Ureter (tissue), 1 donor: ENCODE results near the gene BUB1B. TPM values are rescaled to one million over a fixed set of nuclear protein-coding genes. Genes with fewer than 3 reads are reported as not detected.

Source experiments
- total RNA-seq: library from RNA; stranded (reverse); gene quantifications from one replicate; pipeline ENCODE4 v1.2.4, GENCODE V29; 2023
- donor health status: DM: yes; HTN: yes; CAD: no.

Gene BUB1B
- total RNA-seq, 1 donor from 2014 or later: 1.9 TPM

Other genes starting within 250 kb of the BUB1B start
- 1.7 TPM for gene GPR176, start 240.8 kb upstream of the BUB1B start, total RNA-seq
- gene EIF2AK4, start 227.0 kb upstream of the BUB1B start, total RNA-seq: 34.2 TPM
- 157 TPM for gene SRP14, start 121.9 kb upstream of the BUB1B start, total RNA-seq
- 8.3 TPM for gene BMF, start 52.2 kb upstream of the BUB1B start, total RNA-seq
- 29.5 TPM for gene PAK6, start 78.0 kb downstream of the BUB1B start, total RNA-seq
- not detected for gene ANKRD63, start 122.0 kb downstream of the BUB1B start, total RNA-seq
- 26.9 TPM for gene PLCB2, start 146.9 kb downstream of the BUB1B start, total RNA-seq
- gene INAFM2, start 162.6 kb downstream of the BUB1B start, total RNA-seq: 26.2 TPM
- 56.5 TPM for gene CCDC9B, start 179.9 kb downstream of the BUB1B start, total RNA-seq
- gene PHGR1, start 190.0 kb downstream of the BUB1B start, total RNA-seq: not detected
- 0.60 TPM for gene DISP2, start 197.2 kb downstream of the BUB1B start, total RNA-seq
- 8.7 TPM for gene KNSTRN, start 221.7 kb downstream of the BUB1B start, total RNA-seq
- 109 TPM for gene IVD, start 244.7 kb downstream of the BUB1B start, total RNA-seq